ENCODE results near the gene EMX2.
"Not testable (repeated sequence)": the region's sequence is repeated elsewhere in the genome, so short reads cannot be mapped to it uniquely, and the experiment has no call there.

The EMX2 gene

GRCh38 chr10:117542706-117543224, at the start of gene EMX2:
Gene EMX2 (plus strand): TSS chr10:117542746. CDS start chr10:117543268, 522 bp downstream.
- DNase-seq: no peak

- DNase-seq: no peak
Measured at GRCh38 chr10:117496031-117496430, 46.5 kb upstream of the EMX2 start.

GRCh38 chr10:117496616-117497028, 45.9 kb upstream of the EMX2 start:
- peak; percentile 41 for DNase-seq

GRCh38 chr10:117497736-117498135, 44.8 kb upstream of the EMX2 start:
- no peak for DNase-seq

- DNase-seq: no peak
Measured at GRCh38 chr10:117499248-117500105, 43.1 kb upstream of the EMX2 start.

GRCh38 chr10:117500456-117500855, 42.1 kb upstream of the EMX2 start:
- DNase-seq: no peak

- no peak for DNase-seq
Measured at GRCh38 chr10:117501460-117502035, 41.0 kb upstream of the EMX2 start.

GRCh38 chr10:117502421-117503243, 39.9 kb upstream of the EMX2 start:
- DNase-seq: no peak

- peak; percentile 2 for DNase-seq
Measured at GRCh38 chr10:117503244-117504205, 39.0 kb upstream of the EMX2 start.

GRCh38 chr10:117504562-117504961, 38.0 kb upstream of the EMX2 start:
- DNase-seq: no peak

- not testable (repeated sequence) for DNase-seq
Measured at GRCh38 chr10:117507081-117507480, 35.5 kb upstream of the EMX2 start.

GRCh38 chr10:117509573-117509972, 33.0 kb upstream of the EMX2 start:
- no peak for DNase-seq

GRCh38 chr10:117511601-117512390, 30.8 kb upstream of the EMX2 start:
- no peak for DNase-seq

GRCh38 chr10:117514971-117515370, 27.6 kb upstream of the EMX2 start:
- no peak for DNase-seq

- DNase-seq: no peak
Measured at GRCh38 chr10:117516681-117517080, 25.9 kb upstream of the EMX2 start.

GRCh38 chr10:117518246-117518645, 24.3 kb upstream of the EMX2 start:
- no peak for DNase-seq

- no peak for DNase-seq
Measured at GRCh38 chr10:117519286-117519685, 23.3 kb upstream of the EMX2 start.

- DNase-seq: no peak
Measured at GRCh38 chr10:117519879-117520278, 22.7 kb upstream of the EMX2 start.

- no peak for DNase-seq
Measured at GRCh38 chr10:117530791-117531190, 11.8 kb upstream of the EMX2 start.

GRCh38 chr10:117531371-117532002, 11.1 kb upstream of the EMX2 start:
- DNase-seq: no peak

GRCh38 chr10:117532003-117532385, 10.6 kb upstream of the EMX2 start:
- DNase-seq: no peak
